Measurements from ENCODE around the gene TMEM184C.

Gene TMEM184C

GRCh38 chr4:147590249-147590920 lies 26.8 kb upstream of the TMEM184C start:
- no peak overlapping the region for H3K4me3 ChIP-seq (ENCODE audit: low read depth, low read length)
- TF ChIP-seq CTCF (IDR thresholded peaks at IDR 0.05; ENCODE audit: borderline replicate concordance, insufficient read depth, low read depth, low read length) = peak; percentile 59

- no peak overlapping the region for H3K4me3 ChIP-seq (ENCODE audit: low read depth, low read length)
- TF ChIP-seq CTCF (IDR thresholded peaks at IDR 0.05; ENCODE audit: borderline replicate concordance, insufficient read depth, low read depth, low read length) = no peak
Measured at GRCh38 chr4:147591106-147591505, 26.1 kb upstream of the TMEM184C start.

GRCh38 chr4:147594107-147594506 lies 23.1 kb upstream of the TMEM184C start:
- TF ChIP-seq CTCF (IDR thresholded peaks at IDR 0.05; ENCODE audit: borderline replicate concordance, insufficient read depth, low read depth, low read length) = 0 out of 2 replicates have a peak, but pooled peaks have one; percentile 2
- H3K4me3 ChIP-seq (ENCODE audit: low read depth, low read length) = no peak overlapping the region

- H3K4me3 ChIP-seq (ENCODE audit: low read depth, low read length) = no peak overlapping the region
- TF ChIP-seq CTCF (IDR thresholded peaks at IDR 0.05; ENCODE audit: borderline replicate concordance, insufficient read depth, low read depth, low read length) = no peak
Measured at GRCh38 chr4:147594578-147594977, 22.6 kb upstream of the TMEM184C start.

GRCh38 chr4:147596377-147596776 lies 20.8 kb upstream of the TMEM184C start:
- H3K4me3 ChIP-seq (ENCODE audit: low read depth, low read length) = no peak overlapping the region
- no peak for TF ChIP-seq CTCF (IDR thresholded peaks at IDR 0.05; ENCODE audit: borderline replicate concordance, insufficient read depth, low read depth, low read length)

- no peak overlapping the region for H3K4me3 ChIP-seq (ENCODE audit: low read depth, low read length)
- no peak for TF ChIP-seq CTCF (IDR thresholded peaks at IDR 0.05; ENCODE audit: borderline replicate concordance, insufficient read depth, low read depth, low read length)
Measured at GRCh38 chr4:147596981-147597380, 20.2 kb upstream of the TMEM184C start.

GRCh38 chr4:147597561-147597960 lies 19.6 kb upstream of the TMEM184C start:
- no peak for TF ChIP-seq CTCF (IDR thresholded peaks at IDR 0.05; ENCODE audit: borderline replicate concordance, insufficient read depth, low read depth, low read length)

More at GRCh38 chr4:147597561-147597960, 19.6 kb upstream of the TMEM184C start:
- H3K4me3 ChIP-seq (ENCODE audit: low read depth, low read length) = no peak overlapping the region
